Measurements from ENCODE around the gene CHST15.
A peak's percentile ranks its signal among the peaks of the same experiment; 100 is the strongest.
"Not testable (repeated sequence)": the region's sequence is repeated elsewhere in the genome, so short reads cannot be mapped to it uniquely, and the experiment has no call there.

Gene CHST15

GRCh38 chr10:124117833-124118232 lies 24.4 kb upstream of the CHST15 start:
- Mint-ChIP-seq H3K27me3 (peaks cover 21% of the 10 kb centered on the region), H3K9me3 (no peaks in the 10 kb centered on the region), H3K27ac (no peak overlapping the region), H3K4me3 (no peak overlapping the region), H3K4me1 (ENCODE audit: low read depth) (peaks cover 33% of the 10 kb centered on the region), H3K36me3 (ENCODE audit: low read depth) (no peaks in the 10 kb centered on the region)
- intact Hi-C loops (cut with micrococcal nuclease): no loop called here

GRCh38 chr10:124117511-124117785 lies 24.1 kb upstream of the CHST15 start:
- no peaks in the 10 kb centered on the region for H3K36me3 Mint-ChIP-seq (ENCODE audit: low read depth)
- H3K27ac Mint-ChIP-seq: peak overlapping the region; percentile 21

GRCh38 chr10:124116771-124117510 lies 23.5 kb upstream of the CHST15 start:
- Mint-ChIP-seq H3K4me3 (no peak overlapping the region), H3K4me1 (ENCODE audit: low read depth) (peaks cover 32% of the 10 kb centered on the region)

More at GRCh38 chr10:124117511-124117785, 24.1 kb upstream of the CHST15 start:
- H3K9me3 Mint-ChIP-seq: no peaks in the 10 kb centered on the region
- no peak overlapping the region for H3K4me3 Mint-ChIP-seq
- peaks cover 33% of the 10 kb centered on the region for H3K4me1 Mint-ChIP-seq (ENCODE audit: low read depth)
- H3K27me3 Mint-ChIP-seq: peaks cover 21% of the 10 kb centered on the region
- intact Hi-C loops (cut with micrococcal nuclease): no loop called here

GRCh38 chr10:124114696-124115095 lies 21.3 kb upstream of the CHST15 start:
- Mint-ChIP-seq H3K4me3 (no peak overlapping the region), H3K36me3 (ENCODE audit: low read depth) (no peaks in the 10 kb centered on the region), H3K27ac (peak overlapping the region; percentile 20), H3K27me3 (peaks cover 34% of the 10 kb centered on the region), H3K9me3 (no peaks in the 10 kb centered on the region), H3K4me1 (ENCODE audit: low read depth) (peaks cover 29% of the 10 kb centered on the region)
- intact Hi-C loops (cut with micrococcal nuclease): no loop called here

More at GRCh38 chr10:124116771-124117510, 23.5 kb upstream of the CHST15 start:
- H3K9me3 Mint-ChIP-seq: no peaks in the 10 kb centered on the region
- H3K27me3 Mint-ChIP-seq: peaks cover 19% of the 10 kb centered on the region
- H3K27ac Mint-ChIP-seq: peak overlapping the region; percentile 21
- no peaks in the 10 kb centered on the region for H3K36me3 Mint-ChIP-seq (ENCODE audit: low read depth)
- intact Hi-C loops (cut with micrococcal nuclease): no loop called here

- intact Hi-C loops (cut with micrococcal nuclease): no loop called here
- Mint-ChIP-seq H3K27me3 (peaks cover 51% of the 10 kb centered on the region), H3K9me3 (no peaks in the 10 kb centered on the region), H3K4me3 (no peak overlapping the region), H3K4me1 (ENCODE audit: low read depth) (peaks cover 29% of the 10 kb centered on the region), H3K36me3 (ENCODE audit: low read depth) (no peaks in the 10 kb centered on the region), H3K27ac (no peak overlapping the region)
Measured at GRCh38 chr10:124112891-124113580, 19.6 kb upstream of the CHST15 start.

GRCh38 chr10:124110882-124111281 lies 17.5 kb upstream of the CHST15 start:
- peaks cover 69% of the 10 kb centered on the region for H3K27me3 Mint-ChIP-seq
- no peak overlapping the region for H3K27ac Mint-ChIP-seq
- H3K4me1 Mint-ChIP-seq (ENCODE audit: low read depth): peaks cover 23% of the 10 kb centered on the region
- intact Hi-C loops (cut with micrococcal nuclease): no loop called here
- no peak overlapping the region for H3K4me3 Mint-ChIP-seq
- H3K36me3 Mint-ChIP-seq (ENCODE audit: low read depth): no peaks in the 10 kb centered on the region
- no peaks in the 10 kb centered on the region for H3K9me3 Mint-ChIP-seq

GRCh38 chr10:124109261-124109660 lies 15.9 kb upstream of the CHST15 start:
- no peak overlapping the region for H3K27ac Mint-ChIP-seq
- H3K4me3 Mint-ChIP-seq: no peak overlapping the region
- peaks cover 19% of the 10 kb centered on the region for H3K4me1 Mint-ChIP-seq (ENCODE audit: low read depth)
- no peaks in the 10 kb centered on the region for H3K36me3 Mint-ChIP-seq (ENCODE audit: low read depth)
- H3K27me3 Mint-ChIP-seq: peaks cover 73% of the 10 kb centered on the region
- H3K9me3 Mint-ChIP-seq: no peaks in the 10 kb centered on the region
- intact Hi-C loops (cut with micrococcal nuclease): no loop called here

GRCh38 chr10:124107072-124107471 lies 13.7 kb upstream of the CHST15 start:
- Mint-ChIP-seq H3K9me3 (no peaks in the 10 kb centered on the region), H3K4me3 (no peak overlapping the region), H3K27ac (no peak overlapping the region), H3K27me3 (peaks cover 83% of the 10 kb centered on the region), H3K36me3 (ENCODE audit: low read depth) (no peaks in the 10 kb centered on the region), H3K4me1 (ENCODE audit: low read depth) (peaks cover 15% of the 10 kb centered on the region)
- intact Hi-C loops (cut with micrococcal nuclease): no loop called here

GRCh38 chr10:124106241-124106879 lies 13.0 kb upstream of the CHST15 start:
- Mint-ChIP-seq H3K4me3 (no peak overlapping the region), H3K36me3 (ENCODE audit: low read depth) (no peaks in the 10 kb centered on the region), H3K4me1 (ENCODE audit: low read depth) (peaks cover 15% of the 10 kb centered on the region), H3K27me3 (peaks cover 81% of the 10 kb centered on the region), H3K9me3 (no peaks in the 10 kb centered on the region), H3K27ac (no peak overlapping the region)
- intact Hi-C loops (cut with micrococcal nuclease): no loop called here

GRCh38 chr10:124105594-124105993 lies 12.2 kb upstream of the CHST15 start:
- H3K27ac Mint-ChIP-seq: no peak overlapping the region
- no peaks in the 10 kb centered on the region for H3K36me3 Mint-ChIP-seq (ENCODE audit: low read depth)
- no peak overlapping the region for H3K4me3 Mint-ChIP-seq
- intact Hi-C loops (cut with micrococcal nuclease): no loop called here
- H3K4me1 Mint-ChIP-seq (ENCODE audit: low read depth): peaks cover 15% of the 10 kb centered on the region
- H3K9me3 Mint-ChIP-seq: peaks cover 7% of the 10 kb centered on the region
- peaks cover 75% of the 10 kb centered on the region for H3K27me3 Mint-ChIP-seq

- H3K36me3 Mint-ChIP-seq (ENCODE audit: low read depth): no peaks in the 10 kb centered on the region
Measured at GRCh38 chr10:124105045-124105444, 11.6 kb upstream of the CHST15 start.

GRCh38 chr10:124104011-124104627 lies 10.7 kb upstream of the CHST15 start:
- H3K27ac Mint-ChIP-seq: no peak overlapping the region

More at GRCh38 chr10:124105045-124105444, 11.6 kb upstream of the CHST15 start:
- Mint-ChIP-seq H3K9me3 (peaks cover 13% of the 10 kb centered on the region), H3K27me3 (peaks cover 70% of the 10 kb centered on the region), H3K4me1 (ENCODE audit: low read depth) (peaks cover 19% of the 10 kb centered on the region), H3K4me3 (no peak overlapping the region), H3K27ac (no peak overlapping the region)
- intact Hi-C loops (cut with micrococcal nuclease): no loop called here

GRCh38 chr10:124101351-124101750 lies 8.0 kb upstream of the CHST15 start:
- Mint-ChIP-seq H3K27ac (no peak overlapping the region), H3K4me3 (no peak overlapping the region), H3K9me3 (peaks cover 14% of the 10 kb centered on the region), H3K36me3 (ENCODE audit: low read depth) (no peaks in the 10 kb centered on the region), H3K4me1 (ENCODE audit: low read depth) (peaks cover 24% of the 10 kb centered on the region), H3K27me3 (peaks cover 56% of the 10 kb centered on the region)
- intact Hi-C loops (cut with micrococcal nuclease): no loop called here

More at GRCh38 chr10:124104011-124104627, 10.7 kb upstream of the CHST15 start:
- peaks cover 64% of the 10 kb centered on the region for H3K27me3 Mint-ChIP-seq
- no peaks in the 10 kb centered on the region for H3K36me3 Mint-ChIP-seq (ENCODE audit: low read depth)
- no peak overlapping the region for H3K4me3 Mint-ChIP-seq
- peaks cover 14% of the 10 kb centered on the region for H3K9me3 Mint-ChIP-seq
- intact Hi-C loops (cut with micrococcal nuclease): no loop called here
- H3K4me1 Mint-ChIP-seq (ENCODE audit: low read depth): peaks cover 28% of the 10 kb centered on the region

- peak overlapping the region; percentile 57 for H3K27ac Mint-ChIP-seq
- peaks cover 14% of the 10 kb centered on the region for H3K9me3 Mint-ChIP-seq
- H3K36me3 Mint-ChIP-seq (ENCODE audit: low read depth); H3K4me3 Mint-ChIP-seq; intact Hi-C loops (cut with micrococcal nuclease): not testable (repeated sequence)
- H3K27me3 Mint-ChIP-seq: peaks cover 55% of the 10 kb centered on the region
- peaks cover 17% of the 10 kb centered on the region for H3K4me1 Mint-ChIP-seq (ENCODE audit: low read depth)
Measured at GRCh38 chr10:124100651-124101050, 7.3 kb upstream of the CHST15 start.

Measured in dendritic cell treated with granulocyte-macrophage colony-stimulating factor and Interleukin-4, amounts not matched to agents 40 ng/mL and 50 ng/mL, for 4 days (primary cell).